ENCODE measurements around the gene MMP14. TPM values are rescaled to one million over a fixed set of nuclear protein-coding genes. Genes with fewer than 3 reads are reported as not detected.
A peak's percentile ranks its signal among the peaks of the same experiment; 100 is the strongest.
"Not testable (repeated sequence)": the region's sequence is repeated elsewhere in the genome, so short reads cannot be mapped to it uniquely, and the experiment has no call there.

The MMP14 gene
- total RNA-seq, 1 experiment from 2014 or later = 79.8 TPM

GRCh38 chr14:22824711-22825359 lies 11.6 kb upstream of the MMP14 start:
- no peak overlapping the region for H3K4me3 ChIP-seq (ENCODE audit: insufficient read depth, low read depth, low read length)
- DNase-seq = peak; percentile 13
- H3K36me3 ChIP-seq (replicated peaks; ENCODE audit: control insufficient read depth, insufficient read depth, low read length) = no peaks in the 10 kb centered on the region
- H3K27me3 ChIP-seq (ENCODE audit: control insufficient read depth, insufficient read depth, low read length) = no peaks in the 10 kb centered on the region; the same call in 1 of the 2 replicates

GRCh38 chr14:22829076-22829660 lies 7.2 kb upstream of the MMP14 start:
- DNase-seq; H3K27me3 ChIP-seq (ENCODE audit: control insufficient read depth, insufficient read depth, low read length); H3K36me3 ChIP-seq (replicated peaks; ENCODE audit: control insufficient read depth, insufficient read depth, low read length): not testable (repeated sequence)
- peak overlapping the region; percentile 92; the same call in 1 of the 2 replicates for H3K4me3 ChIP-seq (ENCODE audit: insufficient read depth, low read depth, low read length)

DNA sequence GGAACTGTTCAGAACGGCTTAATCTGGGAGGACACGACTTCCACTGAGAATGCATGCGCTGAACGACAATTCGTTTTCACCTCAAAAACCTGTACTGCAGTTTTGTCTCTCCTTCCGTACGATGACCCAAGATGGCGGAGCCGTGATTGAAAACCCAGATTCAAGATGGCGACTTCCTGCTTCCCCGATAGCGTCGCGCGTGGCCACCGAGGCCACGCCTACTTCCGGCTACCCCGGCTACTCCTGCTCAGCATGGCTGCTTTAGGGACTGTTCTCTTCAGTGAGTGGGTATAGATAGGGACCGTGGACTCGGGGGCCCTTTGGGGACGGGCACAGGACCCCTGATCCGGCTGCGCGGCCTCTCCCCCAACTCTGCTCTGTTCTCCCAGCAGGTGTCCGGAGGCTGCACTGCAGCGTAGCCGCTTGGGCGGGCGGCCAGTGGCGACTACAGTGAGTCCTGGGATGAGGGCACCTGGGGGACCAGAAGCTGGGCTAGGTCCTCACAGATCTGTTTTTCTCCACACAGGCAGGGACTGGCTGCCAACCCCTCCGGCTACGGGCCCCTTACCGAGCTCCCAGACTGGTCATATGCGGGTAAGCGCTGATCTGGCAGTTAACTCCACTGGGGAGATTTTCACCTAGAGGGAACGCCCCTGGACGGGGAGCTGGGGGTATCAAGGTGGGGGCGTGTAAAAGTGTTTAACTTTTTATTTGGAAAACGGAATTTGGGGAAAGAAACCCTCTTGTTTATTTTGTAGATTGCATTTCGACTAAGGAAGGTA lies 6.5 kb upstream of the MMP14 start, which contains the start of gene MRPL52:
TSS of gene MRPL52 (plus strand) at position 227 of the 782 bp plus-strand sequence. CDS start at position 253, 26 bp downstream.
- peak; percentile 89 for DNase-seq
- H3K27me3 ChIP-seq (ENCODE audit: control insufficient read depth, insufficient read depth, low read length) = no peaks in the 10 kb centered on the region; the same call in 1 of the 2 replicates
- H3K4me3 ChIP-seq (ENCODE audit: insufficient read depth, low read depth, low read length) = peak within 1 kb of the TSS; percentile 92
- peaks cover 12% of the 10 kb centered on the region for H3K36me3 ChIP-seq (replicated peaks; ENCODE audit: control insufficient read depth, insufficient read depth, low read length)

GRCh38 chr14:22830443-22831010 lies 5.9 kb upstream of the MMP14 start:
- H3K4me3 ChIP-seq (ENCODE audit: insufficient read depth, low read depth, low read length) = peak overlapping the region; percentile 92
- no peaks in the 10 kb centered on the region; the same call in 1 of the 2 replicates for H3K27me3 ChIP-seq (ENCODE audit: control insufficient read depth, insufficient read depth, low read length)
- H3K36me3 ChIP-seq (replicated peaks; ENCODE audit: control insufficient read depth, insufficient read depth, low read length) = peaks cover 15% of the 10 kb centered on the region
- no peak for DNase-seq

DNA sequence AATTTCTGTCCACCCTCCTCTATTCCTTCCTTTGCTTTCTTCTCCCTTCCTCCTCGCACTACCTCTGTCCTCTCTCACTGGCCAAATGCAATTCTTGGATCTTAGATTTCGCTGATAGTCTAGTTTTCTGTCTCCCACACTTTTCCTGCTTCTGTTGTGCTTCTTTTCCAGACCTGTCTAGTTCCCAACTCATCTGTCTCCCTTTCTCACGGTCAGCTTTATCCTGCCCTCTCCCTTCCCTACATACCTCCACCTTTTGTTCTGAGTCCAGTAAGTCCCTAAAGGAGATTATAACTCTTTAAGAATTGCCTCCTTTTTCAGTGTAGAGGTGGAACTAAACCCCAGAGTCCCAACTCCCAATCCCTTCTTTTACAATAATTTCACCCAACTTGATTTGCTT lies 880 bp upstream of the MMP14 start:
- H3K27me3 ChIP-seq (ENCODE audit: control insufficient read depth, insufficient read depth, low read length) = no peaks in the 10 kb centered on the region; the same call in 1 of the 2 replicates
- H3K36me3 ChIP-seq (replicated peaks; ENCODE audit: control insufficient read depth, insufficient read depth, low read length) = peaks cover 15% of the 10 kb centered on the region
- peak; percentile 20 for DNase-seq
- H3K4me3 ChIP-seq (ENCODE audit: insufficient read depth, low read depth, low read length) = no peak overlapping the region

- DNase-seq = peak; percentile 83
- Histone ChIP-seq H3K27me3 (ENCODE audit: control insufficient read depth, insufficient read depth, low read length) (no peaks in the 10 kb centered on the region; the same call in 1 of the 2 replicates), H3K4me3 (ENCODE audit: insufficient read depth, low read depth, low read length) (peak overlapping the region; percentile 85), H3K36me3 (replicated peaks; ENCODE audit: control insufficient read depth, insufficient read depth, low read length) (peaks cover 19% of the 10 kb centered on the region)
These were observed 847 bp downstream of the MMP14 start for GRCh38 chr14:22837114-22837749.

GRCh38 chr14:22837750-22838538 lies 1.6 kb downstream of the MMP14 start:
- no peaks in the 10 kb centered on the region; the same call in 1 of the 2 replicates for H3K27me3 ChIP-seq (ENCODE audit: control insufficient read depth, insufficient read depth, low read length)
- DNase-seq = peak; percentile 81
- peaks cover 24% of the 10 kb centered on the region for H3K36me3 ChIP-seq (replicated peaks; ENCODE audit: control insufficient read depth, insufficient read depth, low read length)
- peak overlapping the region; percentile 85 for H3K4me3 ChIP-seq (ENCODE audit: insufficient read depth, low read depth, low read length)

GRCh38 chr14:22838631-22839041 lies 2.3 kb downstream of the MMP14 start:
- peaks cover 24% of the 10 kb centered on the region for H3K36me3 ChIP-seq (replicated peaks; ENCODE audit: control insufficient read depth, insufficient read depth, low read length)
- DNase-seq = peak; percentile 65
- no peaks in the 10 kb centered on the region; the same call in 1 of the 2 replicates for H3K27me3 ChIP-seq (ENCODE audit: control insufficient read depth, insufficient read depth, low read length)
- peak overlapping the region; percentile 85; the same call in 1 of the 2 replicates for H3K4me3 ChIP-seq (ENCODE audit: insufficient read depth, low read depth, low read length)

GRCh38 chr14:22839159-22839779 lies 2.9 kb downstream of the MMP14 start:
- no peak overlapping the region for H3K4me3 ChIP-seq (ENCODE audit: insufficient read depth, low read depth, low read length)
- no peaks in the 10 kb centered on the region; the same call in 1 of the 2 replicates for H3K27me3 ChIP-seq (ENCODE audit: control insufficient read depth, insufficient read depth, low read length)
- peak; percentile 46 for DNase-seq
- peaks cover 19% of the 10 kb centered on the region for H3K36me3 ChIP-seq (replicated peaks; ENCODE audit: control insufficient read depth, insufficient read depth, low read length)

DNA sequence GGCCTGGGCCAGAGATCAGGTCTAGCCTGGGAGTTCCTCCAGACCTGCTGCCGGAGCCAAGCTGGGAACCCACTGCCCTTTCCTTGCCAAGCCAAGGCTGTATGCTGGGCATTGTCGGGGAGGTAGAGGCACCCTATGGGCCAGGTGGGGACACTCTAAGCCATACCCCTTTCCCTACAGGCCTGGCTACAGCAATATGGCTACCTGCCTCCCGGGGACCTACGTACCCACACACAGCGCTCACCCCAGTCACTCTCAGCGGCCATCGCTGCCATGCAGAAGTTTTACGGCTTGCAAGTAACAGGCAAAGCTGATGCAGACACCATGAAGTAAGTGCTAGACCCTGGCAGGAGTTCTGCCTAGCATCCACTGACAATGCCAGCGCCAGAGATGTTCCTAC lies 4.9 kb downstream of the MMP14 start:
- Histone ChIP-seq H3K36me3 (replicated peaks; ENCODE audit: control insufficient read depth, insufficient read depth, low read length) (peaks cover 21% of the 10 kb centered on the region), H3K4me3 (ENCODE audit: insufficient read depth, low read depth, low read length) (no peak overlapping the region), H3K27me3 (ENCODE audit: control insufficient read depth, insufficient read depth, low read length) (no peaks in the 10 kb centered on the region; the same call in 1 of the 2 replicates)
- DNase-seq = peak; percentile 17

GRCh38 chr14:22841769-22842168 lies 5.4 kb downstream of the MMP14 start:
- no peak for DNase-seq
- H3K36me3 ChIP-seq (replicated peaks; ENCODE audit: control insufficient read depth, insufficient read depth, low read length) = peaks cover 21% of the 10 kb centered on the region
- H3K27me3 ChIP-seq (ENCODE audit: control insufficient read depth, insufficient read depth, low read length) = no peaks in the 10 kb centered on the region; the same call in 1 of the 2 replicates
- no peak overlapping the region for H3K4me3 ChIP-seq (ENCODE audit: insufficient read depth, low read depth, low read length)

GRCh38 chr14:22842211-22843122 lies 6.1 kb downstream of the MMP14 start:
- H3K4me3 ChIP-seq (ENCODE audit: insufficient read depth, low read depth, low read length) = no peak overlapping the region
- peak; percentile 8 for DNase-seq
- H3K27me3 ChIP-seq (ENCODE audit: control insufficient read depth, insufficient read depth, low read length) = no peaks in the 10 kb centered on the region
- H3K36me3 ChIP-seq (replicated peaks; ENCODE audit: control insufficient read depth, insufficient read depth, low read length) = peaks cover 21% of the 10 kb centered on the region
